Endothelial cell of umbilical vein (primary cell): ENCODE data around the gene TSPAN9.

Experiments used
- EZH2 ChIP-seq: IDR thresholded peaks from 2 replicates; pipeline ENCODE4 v1.6.1; 2012; ENCODE audit warnings: borderline replicate concordance, low read depth, mild to moderate bottlenecking, moderate library complexity, low read length, inconsistent platforms; ENCODE audit not compliant: severe bottlenecking
- FOS ChIP-seq: IDR thresholded peaks from 2 replicates; pipeline ENCODE4 v1.6.1; 2011; ENCODE audit warnings: mild to moderate bottlenecking, low read length, moderate library complexity, borderline replicate concordance; ENCODE audit not compliant: insufficient read depth
- GATA2 ChIP-seq: IDR thresholded peaks from 2 replicates; pipeline ENCODE4 v1.7.0; 2011; ENCODE audit warnings: low read depth, mild to moderate bottlenecking, moderate library complexity, mixed read lengths, low read length; ENCODE audit not compliant: insufficient read length, insufficient read depth
- JUN ChIP-seq: IDR thresholded peaks from 2 replicates; pipeline ENCODE4 v1.6.1; 2011; ENCODE audit warnings: borderline replicate concordance, low read depth; ENCODE audit not compliant: insufficient read length, insufficient read depth
- MYC ChIP-seq: IDR thresholded peaks from one replicate; pipeline ENCODE4 v1.6.1; 2011; ENCODE audit warnings: mild to moderate bottlenecking, low read depth, low read length
- POLR2A ChIP-seq: IDR thresholded peaks from 2 replicates; pipeline ENCODE4 v1.6.1; 2012; ENCODE audit warnings: low read depth, mild to moderate bottlenecking, control low read depth, low read length
- POLR2AphosphoS5 ChIP-seq: IDR thresholded peaks from 2 replicates; pipeline ENCODE4 v1.6.1; 2012; ENCODE audit warnings: low read depth, mild to moderate bottlenecking, control low read depth, low read length, moderate library complexity; ENCODE audit not compliant: insufficient read depth
- TF ChIP-seq, protein P1 (sequence below), 2 donors: IDR thresholded peaks; 1 replicate in 1 of 2; 2 replicates in 1 of 2; pipeline ENCODE4 v1.5.1; 2011; ENCODE audit warnings: low read length in 2 of 2, mild to moderate bottlenecking in 2 of 2, moderate library complexity in 2 of 2, control low read depth in 1 of 2, inconsistent platforms in 1 of 2, low read depth in 1 of 2; ENCODE audit not compliant: insufficient read depth in 1 of 2; ENCODE audit errors: extremely low read depth in 1 of 2
- TF ChIP-seq, protein P2 (sequence below): IDR thresholded peaks from 2 replicates; pipeline ENCODE4 v1.6.1; 2011; ENCODE audit not compliant: insufficient read depth, insufficient read length

DNA sequence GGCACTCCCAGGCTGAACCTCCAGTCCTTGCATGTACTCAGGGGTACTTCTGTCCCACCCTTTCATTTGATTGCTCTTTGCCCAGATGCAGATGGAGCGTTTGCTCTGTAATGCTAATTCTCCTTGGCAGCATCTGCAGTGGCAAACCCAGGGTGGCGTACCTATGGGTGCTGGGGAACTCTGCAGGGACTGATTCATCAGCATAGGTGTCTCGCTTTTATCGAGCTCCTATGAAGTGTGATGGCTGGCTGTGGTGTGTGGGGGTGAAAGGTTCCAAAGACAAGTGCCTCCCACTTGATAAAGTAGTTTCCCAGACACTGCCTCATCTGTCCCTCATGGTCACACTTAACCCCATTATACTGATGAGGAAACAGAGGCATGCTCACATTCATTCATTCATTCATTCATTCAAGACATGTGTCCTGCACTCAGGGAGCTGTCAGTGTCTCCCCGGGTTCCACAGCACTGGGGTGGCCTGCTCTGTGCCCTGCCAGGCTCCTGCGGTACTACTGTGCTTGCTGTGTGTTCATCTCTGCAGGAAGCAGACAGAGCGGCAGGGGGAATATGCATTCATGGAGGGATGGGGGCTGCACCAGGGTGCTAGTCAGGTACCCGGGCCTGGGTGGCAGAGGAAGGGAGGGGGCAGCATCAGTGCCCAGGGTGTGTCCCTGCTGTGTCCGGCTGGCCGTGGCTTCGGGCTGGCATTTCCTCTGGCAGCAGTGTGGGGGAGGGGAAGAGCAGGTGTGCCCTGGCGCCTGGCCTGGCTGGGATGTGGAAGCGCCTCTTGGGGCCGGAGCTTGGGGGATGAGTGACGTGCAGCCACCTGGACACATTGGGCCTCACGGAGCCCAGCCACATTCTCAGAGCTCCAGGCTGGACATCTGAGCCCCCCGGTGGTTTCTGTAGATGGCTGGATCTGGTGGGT is 110.9 kb downstream of the TSPAN9 start:
- no peak for TF ChIP-seq EZH2
- TF ChIP-seq, protein P1, sequence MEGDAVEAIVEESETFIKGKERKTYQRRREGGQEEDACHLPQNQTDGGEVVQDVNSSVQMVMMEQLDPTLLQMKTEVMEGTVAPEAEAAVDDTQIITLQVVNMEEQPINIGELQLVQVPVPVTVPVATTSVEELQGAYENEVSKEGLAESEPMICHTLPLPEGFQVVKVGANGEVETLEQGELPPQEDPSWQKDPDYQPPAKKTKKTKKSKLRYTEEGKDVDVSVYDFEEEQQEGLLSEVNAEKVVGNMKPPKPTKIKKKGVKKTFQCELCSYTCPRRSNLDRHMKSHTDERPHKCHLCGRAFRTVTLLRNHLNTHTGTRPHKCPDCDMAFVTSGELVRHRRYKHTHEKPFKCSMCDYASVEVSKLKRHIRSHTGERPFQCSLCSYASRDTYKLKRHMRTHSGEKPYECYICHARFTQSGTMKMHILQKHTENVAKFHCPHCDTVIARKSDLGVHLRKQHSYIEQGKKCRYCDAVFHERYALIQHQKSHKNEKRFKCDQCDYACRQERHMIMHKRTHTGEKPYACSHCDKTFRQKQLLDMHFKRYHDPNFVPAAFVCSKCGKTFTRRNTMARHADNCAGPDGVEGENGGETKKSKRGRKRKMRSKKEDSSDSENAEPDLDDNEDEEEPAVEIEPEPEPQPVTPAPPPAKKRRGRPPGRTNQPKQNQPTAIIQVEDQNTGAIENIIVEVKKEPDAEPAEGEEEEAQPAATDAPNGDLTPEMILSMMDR (IDR thresholded peaks at IDR 0.05; ENCODE audit: extremely low read depth in 1 of 2, insufficient read depth in 1 of 2, low read depth in 1 of 2, low read length in 2 of 2), result no peak
- TF ChIP-seq, protein P2, sequence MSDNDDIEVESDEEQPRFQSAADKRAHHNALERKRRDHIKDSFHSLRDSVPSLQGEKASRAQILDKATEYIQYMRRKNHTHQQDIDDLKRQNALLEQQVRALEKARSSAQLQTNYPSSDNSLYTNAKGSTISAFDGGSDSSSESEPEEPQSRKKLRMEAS, result no peak
- no peak for TF ChIP-seq POLR2A
- no peak for TF ChIP-seq JUN
- no peak for TF ChIP-seq POLR2AphosphoS5
- TF ChIP-seq FOS, result no peak
- no peak for TF ChIP-seq MYC
- no peak for TF ChIP-seq GATA2
